OCI-LY7 (cell line): ENCODE results near the gene HLA-B.

Experiments
- EZH2phosphoT487 ChIP-seq: fragments of 200-600 bp; sonication (generic); IDR thresholded peaks from 2 replicates; pipeline ENCODE4 v1.6.1; 2018; ENCODE audit warnings: low read depth, borderline replicate concordance, mild to moderate bottlenecking, mixed run types, antibody characterized with exemption, low read length, moderate library complexity, mixed read lengths
- TF ChIP-seq, protein P1 (sequence below): fragments of 200-600 bp; sonication (generic); conservative IDR thresholded peaks from 2 replicates; pipeline ENCODE4 v1.5.1; 2014; ENCODE audit warnings: mild to moderate bottlenecking, antibody characterized with exemption, low read length, moderate library complexity, mixed read lengths

DNA sequence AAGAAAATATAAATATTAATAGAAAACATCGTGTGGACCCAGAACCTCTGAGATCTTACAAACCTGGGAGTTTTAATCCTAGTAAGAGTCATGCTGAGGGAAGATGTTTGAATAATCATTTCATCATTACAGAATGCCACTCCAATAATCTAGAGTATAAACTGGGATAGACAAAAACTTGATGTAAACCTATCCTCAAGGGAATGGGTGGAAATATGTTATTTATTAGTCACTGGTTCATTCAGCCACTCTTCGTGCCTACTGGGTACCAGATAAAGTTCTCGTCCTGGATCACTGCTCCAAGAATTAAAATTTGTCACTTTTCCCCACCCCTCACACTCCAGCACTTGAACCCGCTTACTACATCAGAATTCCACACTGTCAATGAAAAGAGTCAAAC lies 7.7 kb downstream of the HLA-B start:
- TF ChIP-seq, protein P1, sequence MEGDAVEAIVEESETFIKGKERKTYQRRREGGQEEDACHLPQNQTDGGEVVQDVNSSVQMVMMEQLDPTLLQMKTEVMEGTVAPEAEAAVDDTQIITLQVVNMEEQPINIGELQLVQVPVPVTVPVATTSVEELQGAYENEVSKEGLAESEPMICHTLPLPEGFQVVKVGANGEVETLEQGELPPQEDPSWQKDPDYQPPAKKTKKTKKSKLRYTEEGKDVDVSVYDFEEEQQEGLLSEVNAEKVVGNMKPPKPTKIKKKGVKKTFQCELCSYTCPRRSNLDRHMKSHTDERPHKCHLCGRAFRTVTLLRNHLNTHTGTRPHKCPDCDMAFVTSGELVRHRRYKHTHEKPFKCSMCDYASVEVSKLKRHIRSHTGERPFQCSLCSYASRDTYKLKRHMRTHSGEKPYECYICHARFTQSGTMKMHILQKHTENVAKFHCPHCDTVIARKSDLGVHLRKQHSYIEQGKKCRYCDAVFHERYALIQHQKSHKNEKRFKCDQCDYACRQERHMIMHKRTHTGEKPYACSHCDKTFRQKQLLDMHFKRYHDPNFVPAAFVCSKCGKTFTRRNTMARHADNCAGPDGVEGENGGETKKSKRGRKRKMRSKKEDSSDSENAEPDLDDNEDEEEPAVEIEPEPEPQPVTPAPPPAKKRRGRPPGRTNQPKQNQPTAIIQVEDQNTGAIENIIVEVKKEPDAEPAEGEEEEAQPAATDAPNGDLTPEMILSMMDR: no peak
- no peak for TF ChIP-seq EZH2phosphoT487
